GM23338 (cell line): Measurements from ENCODE around the gene ARSB. TPM values are rescaled to one million over a fixed set of nuclear protein-coding genes. Genes with fewer than 3 reads are reported as not detected.
A peak's percentile ranks its signal among the peaks of the same experiment; 100 is the strongest.

Experiments
- ATAC-seq: fragments of 200-7000 bp; cut with Tn5 transposase; 3 replicates; pipeline ENCODE4 v1.9.1; 2020
- DNase-seq: peaks from one replicate; pipeline ENCODE4 v3.0.0-alpha.2; 2015; ENCODE audit warnings: low spot score
- H2AFZ ChIP-seq: fragments of 200-600 bp; sonication (generic); 2 replicates; pipeline ENCODE4 v1.8.0; 2016; ENCODE audit warnings: antibody characterized with exemption, mild to moderate bottlenecking, moderate library complexity
- H3F3A ChIP-seq: fragments of 200-600 bp; sonication (generic); replicated peaks from 2 replicates; pipeline ENCODE4 v1.8.0; 2017; ENCODE audit warnings: antibody characterized with exemption, mixed run types, low read depth
- H3K27ac ChIP-seq: fragments of 200-600 bp; sonication (generic); 2 replicates; pipeline ENCODE4 v1.6.1; 2016; ENCODE audit warnings: low read depth
- H3K27me3 ChIP-seq: fragments of 200-600 bp; sonication (generic); 2 replicates; pipeline ENCODE4 v1.8.0; 2016; ENCODE audit warnings: mild to moderate bottlenecking, mixed run types, moderate library complexity; ENCODE audit not compliant: insufficient read depth
- H3K36me3 ChIP-seq: fragments of 200-600 bp; sonication (generic); 2 replicates; pipeline ENCODE4 v1.8.0; 2016; ENCODE audit warnings: mild to moderate bottlenecking; ENCODE audit not compliant: insufficient read depth
- H3K4me1 ChIP-seq: fragments of 200-600 bp; sonication (generic); 2 replicates; pipeline ENCODE4 v1.8.0; 2016; ENCODE audit warnings: mild to moderate bottlenecking, moderate library complexity; ENCODE audit not compliant: insufficient read depth
- H3K4me2 ChIP-seq: fragments of 200-600 bp; sonication (generic); 2 replicates; pipeline ENCODE4 v1.7.1; 2017; ENCODE audit warnings: mixed run types
- H3K4me3 ChIP-seq: fragments of 200-600 bp; sonication (generic); 2 replicates; pipeline ENCODE4 v1.6.1; 2016; ENCODE audit warnings: mixed run types
- H3K79me2 ChIP-seq: fragments of 200-600 bp; sonication (generic); replicated peaks from 2 replicates; pipeline ENCODE4 v1.8.0; 2017; ENCODE audit warnings: mild to moderate bottlenecking; ENCODE audit not compliant: insufficient read depth
- H3K9me2 ChIP-seq: fragments of 200-600 bp; sonication (generic); 2 replicates; pipeline ENCODE4 v1.8.0; 2017; ENCODE audit not compliant: insufficient read depth
- H4K20me1 ChIP-seq: fragments of 200-600 bp; sonication (generic); replicated peaks from 2 replicates; pipeline ENCODE4 v1.8.0; 2017; ENCODE audit warnings: mild to moderate bottlenecking; ENCODE audit not compliant: insufficient read depth
- H3K27ac Mint-ChIP-seq: 2 replicates; pipeline ENCODE4 v1.8.0; 2020; ENCODE audit warnings: inconsistent platforms, mild to moderate bottlenecking, moderate library complexity, mixed read lengths
- H3K27me3 Mint-ChIP-seq: 3 replicates; pipeline ENCODE4 v1.8.0; 2022; ENCODE audit warnings: low read depth, mild to moderate bottlenecking, moderate library complexity, mixed read lengths, inconsistent platforms; ENCODE audit not compliant: insufficient read depth, poor library complexity
- H3K36me3 Mint-ChIP-seq: 3 replicates; pipeline ENCODE4 v1.8.0; 2021; ENCODE audit warnings: low read depth, mild to moderate bottlenecking, inconsistent platforms, moderate library complexity, mixed read lengths
- H3K4me1 Mint-ChIP-seq: 3 replicates; pipeline ENCODE4 v1.8.0; 2020; ENCODE audit warnings: mild to moderate bottlenecking, inconsistent platforms, mixed read lengths
- H3K4me3 Mint-ChIP-seq: 3 replicates; pipeline ENCODE4 v1.8.0; 2021; ENCODE audit warnings: moderate library complexity, mild to moderate bottlenecking, inconsistent platforms, mixed read lengths
- H3K9me3 Mint-ChIP-seq: 3 replicates; pipeline ENCODE4 v1.8.0; 2020; ENCODE audit warnings: moderate library complexity, mild to moderate bottlenecking, inconsistent platforms, mixed read lengths
- EZH2 ChIP-seq: fragments of 200-600 bp; sonication (generic); IDR thresholded peaks from one replicate; pipeline ENCODE4 v1.8.0; 2017; ENCODE audit warnings: antibody characterized with exemption, mild to moderate bottlenecking, low read depth; ENCODE audit not compliant: unreplicated experiment
- EZH2phosphoT487 ChIP-seq: fragments of 200-600 bp; sonication (generic); IDR thresholded peaks from one replicate; pipeline ENCODE4 v1.8.1; 2018; ENCODE audit warnings: antibody characterized with exemption; ENCODE audit not compliant: unreplicated experiment
- JUNB ChIP-seq: IDR thresholded peaks from one replicate; pipeline ENCODE4 v1.6.1; 2016; ENCODE audit warnings: antibody characterized with exemption; ENCODE audit not compliant: unreplicated experiment
- NANOG ChIP-seq: IDR thresholded peaks from 2 replicates; pipeline ENCODE4 v1.6.1; 2016; ENCODE audit warnings: antibody characterized with exemption, borderline replicate concordance
- POLR2AphosphoS5 ChIP-seq: IDR thresholded peaks from 2 replicates; pipeline ENCODE4 v1.6.1; 2016; ENCODE audit warnings: antibody characterized with exemption, low read depth
- ZNF114 ChIP-seq: fragments of 250-450 bp; sonication (Bioruptor Pico); IDR thresholded peaks from 2 replicates; pipeline ENCODE4 v1.5.0; 2020; ENCODE audit warnings: mild to moderate bottlenecking, moderate library complexity
- ZNF331 ChIP-seq: fragments of 250-450 bp; sonication (Bioruptor Pico); IDR thresholded peaks from 2 replicates; pipeline ENCODE4 v1.5.0; 2020; ENCODE audit warnings: low read depth, mild to moderate bottlenecking, moderate library complexity
- polyA plus RNA-seq: library from polyadenylated mRNA; unstranded; fragments of >200 nt; fragmentation: Nextera tagmentation; extraction: Ambion mirVana; gene quantifications from 2 replicates; pipeline ENCODE4 v1.2.1, GENCODE V29; 2016
- total RNA-seq: library from RNA; depleted of rRNA; stranded (reverse); fragments of >200 nt; shearing (Covaris generic); gene quantifications from 2 replicates; pipeline ENCODE4 v1.2.3, GENCODE V29; 2014
- TF ChIP-seq, protein P1 (sequence below): IDR thresholded peaks from one replicate; pipeline ENCODE4 v1.6.1; 2018; ENCODE audit warnings: antibody characterized with exemption; ENCODE audit not compliant: unreplicated experiment

ARSB gene
- total and polyA plus RNA-seq, 2 experiments from 2014 or later, result 7.4 to 24.6 TPM

DNA sequence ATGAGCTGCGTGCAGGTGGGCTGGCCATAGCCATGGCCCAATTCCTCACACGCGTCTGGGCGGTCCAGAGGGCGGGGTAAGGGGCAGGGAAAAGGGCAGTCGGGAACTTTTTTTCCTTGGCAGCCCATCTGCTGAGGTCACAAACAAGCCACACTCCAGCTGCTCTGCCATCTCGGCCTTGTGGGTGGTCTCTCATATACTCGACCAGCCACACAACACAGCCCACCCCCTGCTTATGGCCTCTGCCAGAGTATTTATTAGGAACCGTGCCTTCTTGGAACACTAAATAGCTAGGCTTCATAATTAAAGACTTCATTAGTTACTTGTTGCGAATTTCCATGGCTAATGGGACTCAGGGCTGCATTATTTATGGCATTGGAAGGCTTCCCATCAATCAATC lies 238.1 kb downstream of the ARSB start:
- Mint-ChIP-seq H3K4me3 (no peak overlapping the region), H3K36me3 (no peaks in the 10 kb centered on the region), H3K4me1 (peaks cover 18% of the 10 kb centered on the region), H3K27me3 (no peaks in the 10 kb centered on the region), H3K27ac (no peak overlapping the region), H3K9me3 (no peaks in the 10 kb centered on the region)
- Histone ChIP-seq H3K27me3 (no peaks in the 10 kb centered on the region), H3K4me2 (peak overlapping the region; percentile 29), H3K9me2 (no peaks in the 10 kb centered on the region; the same call in 1 of the 2 replicates), H4K20me1 (no peaks in the 10 kb centered on the region), H2AFZ (peak overlapping the region; percentile 95; the same call in 1 of the 2 replicates), H3K27ac (no peak overlapping the region), H3K4me1 (peaks cover 17% of the 10 kb centered on the region), H3F3A (no peaks in the 10 kb centered on the region), H3K79me2 (no peaks in the 10 kb centered on the region), H3K36me3 (no peaks in the 10 kb centered on the region), H3K4me3 (no peak overlapping the region)
- TF ChIP-seq ZNF331 (CRISPR knock-in tag), result no peak
- TF ChIP-seq EZH2, result no peak
- TF ChIP-seq NANOG, result no peak
- TF ChIP-seq JUNB, result no peak
- no peak for TF ChIP-seq EZH2phosphoT487
- TF ChIP-seq POLR2AphosphoS5, result no peak
- TF ChIP-seq, protein P1, sequence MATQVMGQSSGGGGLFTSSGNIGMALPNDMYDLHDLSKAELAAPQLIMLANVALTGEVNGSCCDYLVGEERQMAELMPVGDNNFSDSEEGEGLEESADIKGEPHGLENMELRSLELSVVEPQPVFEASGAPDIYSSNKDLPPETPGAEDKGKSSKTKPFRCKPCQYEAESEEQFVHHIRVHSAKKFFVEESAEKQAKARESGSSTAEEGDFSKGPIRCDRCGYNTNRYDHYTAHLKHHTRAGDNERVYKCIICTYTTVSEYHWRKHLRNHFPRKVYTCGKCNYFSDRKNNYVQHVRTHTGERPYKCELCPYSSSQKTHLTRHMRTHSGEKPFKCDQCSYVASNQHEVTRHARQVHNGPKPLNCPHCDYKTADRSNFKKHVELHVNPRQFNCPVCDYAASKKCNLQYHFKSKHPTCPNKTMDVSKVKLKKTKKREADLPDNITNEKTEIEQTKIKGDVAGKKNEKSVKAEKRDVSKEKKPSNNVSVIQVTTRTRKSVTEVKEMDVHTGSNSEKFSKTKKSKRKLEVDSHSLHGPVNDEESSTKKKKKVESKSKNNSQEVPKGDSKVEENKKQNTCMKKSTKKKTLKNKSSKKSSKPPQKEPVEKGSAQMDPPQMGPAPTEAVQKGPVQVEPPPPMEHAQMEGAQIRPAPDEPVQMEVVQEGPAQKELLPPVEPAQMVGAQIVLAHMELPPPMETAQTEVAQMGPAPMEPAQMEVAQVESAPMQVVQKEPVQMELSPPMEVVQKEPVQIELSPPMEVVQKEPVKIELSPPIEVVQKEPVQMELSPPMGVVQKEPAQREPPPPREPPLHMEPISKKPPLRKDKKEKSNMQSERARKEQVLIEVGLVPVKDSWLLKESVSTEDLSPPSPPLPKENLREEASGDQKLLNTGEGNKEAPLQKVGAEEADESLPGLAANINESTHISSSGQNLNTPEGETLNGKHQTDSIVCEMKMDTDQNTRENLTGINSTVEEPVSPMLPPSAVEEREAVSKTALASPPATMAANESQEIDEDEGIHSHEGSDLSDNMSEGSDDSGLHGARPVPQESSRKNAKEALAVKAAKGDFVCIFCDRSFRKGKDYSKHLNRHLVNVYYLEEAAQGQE, result no peak
- DNase-seq (peak; percentile 41), ATAC-seq (peak; percentile 82)

DNA sequence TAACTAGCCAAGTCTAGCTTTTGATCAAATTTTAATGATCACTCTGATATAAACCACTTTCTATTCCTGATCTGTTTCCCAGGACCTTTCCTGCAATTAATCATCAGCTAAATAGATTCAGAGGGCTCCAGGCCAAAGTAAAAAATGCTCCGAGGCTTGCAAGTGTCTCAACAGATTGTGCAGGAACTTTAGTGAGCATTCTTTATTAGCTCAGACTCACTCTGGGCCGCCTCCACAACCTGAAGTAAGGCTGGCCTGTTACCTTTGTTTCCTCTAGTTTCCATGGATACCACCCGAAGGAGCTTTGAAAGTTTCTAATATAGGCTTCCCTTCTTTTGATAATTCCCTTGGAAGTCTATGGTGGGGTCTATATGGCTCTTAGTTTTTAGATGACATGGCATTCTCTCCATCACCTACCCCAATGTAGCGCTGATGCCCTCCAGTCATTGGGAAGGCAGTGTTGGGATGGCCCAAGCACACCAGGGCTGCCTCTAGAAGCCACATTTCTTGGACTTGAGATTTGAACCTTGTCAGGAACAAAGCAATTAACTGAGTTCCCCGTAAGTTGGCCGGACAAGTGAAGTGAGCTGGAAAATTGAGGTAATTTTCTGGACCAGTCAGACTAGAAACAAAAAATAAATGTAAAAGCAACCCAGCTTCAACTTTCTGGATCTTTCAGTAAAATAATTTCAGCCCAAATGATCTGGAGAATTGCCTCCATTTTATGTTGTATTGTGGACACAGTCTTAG lies 238.9 kb downstream of the ARSB start:
- no peak overlapping the region for H3K27ac ChIP-seq
- H2AFZ ChIP-seq, result peak overlapping the region; percentile 45; the same call in 1 of the 2 replicates
- Mint-ChIP-seq H3K27ac (no peak overlapping the region), H3K36me3 (no peaks in the 10 kb centered on the region), H3K4me3 (no peak overlapping the region), H3K9me3 (no peaks in the 10 kb centered on the region), H3K27me3 (no peaks in the 10 kb centered on the region), H3K4me1 (peaks cover 18% of the 10 kb centered on the region)
- peak; percentile 16 for DNase-seq
- no peaks in the 10 kb centered on the region for H3F3A ChIP-seq
- no peaks in the 10 kb centered on the region for H3K36me3 ChIP-seq
- ATAC-seq, result no peak
- TF ChIP-seq ZNF114, result no peak
- H3K27me3 ChIP-seq, result no peaks in the 10 kb centered on the region
- H3K79me2 ChIP-seq, result no peaks in the 10 kb centered on the region
- H4K20me1 ChIP-seq, result no peaks in the 10 kb centered on the region
- no peak overlapping the region for H3K4me3 ChIP-seq
- H3K9me2 ChIP-seq, result no peaks in the 10 kb centered on the region; the same call in 1 of the 2 replicates
- peak overlapping the region; percentile 29; the same call in 1 of the 2 replicates for H3K4me2 ChIP-seq
- peaks cover 17% of the 10 kb centered on the region for H3K4me1 ChIP-seq
